Kidney capillary endothelial cell (primary cell): Measurements from ENCODE around the gene CRB2.

Experiments used
- DNase-seq: peaks from one replicate; pipeline ENCODE4 v3.0.0-alpha.2; 2018; ENCODE audit warnings: low spot score

Gene CRB2

DNA sequence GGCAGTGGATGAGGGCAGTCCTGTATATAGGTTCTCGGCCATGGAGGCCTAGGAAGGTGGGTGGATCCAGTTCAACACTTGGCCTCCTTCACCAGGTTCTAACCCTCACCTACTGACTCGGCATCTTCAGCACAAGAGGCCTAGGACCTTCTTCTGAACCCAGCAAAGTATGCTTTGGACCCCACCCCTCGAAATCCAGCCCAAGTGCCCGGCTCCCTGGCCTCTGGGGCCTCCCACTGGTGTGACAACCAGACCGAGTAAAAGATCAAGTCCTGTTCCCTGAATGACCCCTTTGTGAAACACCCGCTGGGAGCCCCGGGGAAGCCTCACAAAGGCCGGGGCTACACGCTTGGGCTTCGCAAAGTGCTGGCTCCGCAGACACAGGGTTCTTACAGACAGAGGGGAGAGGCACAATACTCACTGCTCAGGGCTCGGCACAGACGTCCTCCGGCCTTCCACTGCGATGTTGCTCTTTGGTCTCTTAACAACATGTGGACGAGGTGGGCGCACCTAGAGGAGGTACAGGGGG, 47.0 kb downstream of the CRB2 start:
- no peak for DNase-seq

DNA sequence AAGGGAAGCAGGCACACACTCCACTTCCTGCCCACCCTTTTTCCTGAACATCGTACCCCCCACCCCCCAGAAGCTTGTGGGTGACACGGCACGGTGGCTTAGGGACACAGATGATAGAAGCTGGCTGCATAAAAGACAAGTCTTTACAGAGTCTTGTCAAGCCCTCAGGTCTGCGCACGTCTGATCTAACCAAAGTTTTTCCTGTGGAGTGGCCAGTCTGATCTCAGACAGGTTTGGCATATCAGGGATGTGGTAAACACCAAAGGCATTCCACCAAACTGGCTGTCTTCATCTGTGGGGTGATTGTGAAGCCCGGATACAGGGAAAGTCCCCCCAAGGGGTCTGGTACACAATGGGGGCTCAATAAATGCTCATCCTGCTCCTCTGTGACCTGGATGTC, 50.0 kb downstream of the CRB2 start:
- no peak for DNase-seq

DNA sequence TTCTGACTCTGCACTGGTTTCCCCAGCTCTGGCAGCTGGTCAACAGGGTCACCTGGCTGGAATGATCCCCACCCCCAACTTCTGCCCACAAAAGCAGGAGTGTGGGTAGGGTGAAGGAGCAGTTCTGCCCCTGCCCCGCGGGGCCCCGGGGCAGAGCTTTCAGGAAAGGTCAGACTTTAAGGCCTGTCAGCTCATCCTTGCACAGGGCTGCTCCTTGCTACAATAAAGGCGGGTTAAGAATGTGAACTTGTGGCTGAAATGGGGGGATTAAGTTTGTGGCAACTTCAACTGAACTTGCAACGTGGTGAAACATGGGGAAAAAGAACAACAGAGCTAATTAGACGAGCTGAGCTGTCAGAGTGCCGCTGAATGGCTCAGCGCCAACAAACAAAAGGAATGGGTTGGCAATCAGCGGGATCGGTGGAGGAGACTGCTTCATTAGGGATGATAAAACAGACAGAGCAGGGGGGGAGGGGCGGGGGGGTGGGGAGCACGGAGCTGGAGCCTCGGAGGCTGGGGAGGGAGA, 50.8 kb downstream of the CRB2 start:
- DNase-seq = no peak

DNA sequence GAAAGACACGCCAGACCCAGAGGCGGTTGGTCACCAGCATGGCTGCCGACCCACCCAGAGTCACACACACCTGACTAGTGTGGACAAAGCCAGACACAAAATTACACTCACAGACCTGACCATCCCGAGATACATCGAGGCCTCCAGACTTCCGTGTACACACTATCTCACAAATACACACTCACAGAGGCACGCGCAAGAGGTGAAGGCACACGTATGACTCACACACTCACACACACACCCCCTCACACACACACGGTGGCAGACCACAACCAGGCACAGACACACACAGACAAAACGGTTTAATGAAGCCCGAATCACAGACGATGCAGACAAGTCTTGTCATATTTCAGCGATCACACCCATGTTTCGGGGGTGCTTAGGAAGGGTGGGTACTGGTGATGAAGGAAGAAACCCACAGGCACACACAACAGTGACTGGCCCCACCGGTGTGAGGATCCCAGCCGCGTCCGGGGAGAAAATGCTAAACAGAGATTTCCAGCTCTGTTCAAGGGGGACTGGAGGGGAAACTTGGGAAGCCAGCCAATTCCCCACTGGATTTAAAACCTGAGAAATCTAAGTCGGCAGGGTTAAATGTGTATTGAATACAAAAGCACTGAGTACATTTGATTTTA, 51.3 kb downstream of the CRB2 start:
- no peak for DNase-seq

DNA sequence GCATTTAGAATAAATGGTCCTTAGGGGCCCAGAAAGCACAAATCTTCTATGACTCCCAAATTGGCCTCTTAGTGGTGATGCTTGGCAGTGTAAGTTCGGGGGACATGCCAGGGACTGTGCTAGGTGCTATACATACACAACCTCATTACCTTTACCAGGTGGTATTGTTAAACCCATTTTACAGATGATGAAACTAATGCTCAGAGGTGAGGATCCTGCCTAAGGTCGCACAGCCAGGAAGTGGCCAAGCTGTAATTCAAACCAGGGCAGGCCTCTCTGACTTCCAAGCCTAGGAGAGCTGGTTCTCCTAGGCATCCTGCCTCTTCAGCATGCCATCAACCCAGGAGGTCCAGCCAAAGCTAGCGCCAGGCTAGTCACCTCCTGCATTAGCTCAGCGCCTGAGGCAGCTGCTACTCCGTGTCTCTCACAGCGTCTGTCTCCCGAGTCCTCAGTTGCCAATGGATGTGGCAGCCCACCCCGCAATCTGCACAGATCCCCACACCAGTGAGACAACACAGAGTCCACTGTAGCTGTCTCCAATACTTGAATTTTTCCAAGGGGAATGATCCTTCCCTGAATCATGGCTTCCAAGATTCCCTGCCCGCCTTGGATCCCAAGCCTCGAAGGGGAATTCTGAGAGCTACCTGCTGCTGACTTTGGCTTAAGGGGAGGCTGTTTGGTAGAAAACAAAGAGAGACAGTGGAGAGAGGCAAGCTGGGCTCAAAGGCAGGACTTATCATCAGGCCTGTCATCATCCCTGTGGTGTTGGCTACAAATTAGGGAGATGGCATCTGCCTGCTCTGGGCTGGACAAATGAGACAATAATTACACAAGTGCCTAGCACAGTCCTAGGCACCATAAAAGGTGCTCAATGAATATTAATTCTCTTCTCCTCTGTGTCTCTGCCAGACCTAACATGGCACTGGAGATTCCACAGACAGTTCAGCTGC, 52.6 kb downstream of the CRB2 start:
- DNase-seq = no peak

DNA sequence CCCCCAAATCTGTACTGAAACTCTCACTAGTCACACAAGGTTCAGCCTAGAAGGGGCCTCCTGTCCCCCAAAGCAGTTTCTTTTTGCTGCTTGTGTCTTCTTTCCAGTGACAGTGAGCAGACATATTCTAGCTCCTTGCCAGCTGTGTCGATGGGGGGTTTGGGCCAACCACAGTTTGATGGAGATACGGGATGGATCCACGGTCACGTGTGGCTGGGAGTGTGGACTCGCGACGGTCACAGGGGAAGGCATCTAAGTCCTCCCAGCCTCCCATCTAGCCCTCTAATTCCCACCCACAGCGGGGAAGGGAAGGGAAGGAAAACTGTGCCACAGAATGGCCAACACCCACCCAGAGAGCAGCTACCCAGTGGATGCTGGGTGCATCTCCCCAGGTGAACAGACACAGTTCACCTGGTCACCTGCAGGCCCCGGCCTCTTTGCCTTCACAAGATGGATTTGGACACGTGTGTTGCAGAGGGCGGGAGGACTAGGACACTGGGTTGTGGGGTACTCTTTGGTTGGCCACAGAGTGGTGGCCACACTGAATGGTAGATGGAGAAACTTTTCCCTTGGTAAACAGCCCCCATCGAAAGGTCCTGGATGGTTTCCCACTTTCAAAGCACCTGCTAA, 54.4 kb downstream of the CRB2 start:
- DNase-seq = no peak

DNA sequence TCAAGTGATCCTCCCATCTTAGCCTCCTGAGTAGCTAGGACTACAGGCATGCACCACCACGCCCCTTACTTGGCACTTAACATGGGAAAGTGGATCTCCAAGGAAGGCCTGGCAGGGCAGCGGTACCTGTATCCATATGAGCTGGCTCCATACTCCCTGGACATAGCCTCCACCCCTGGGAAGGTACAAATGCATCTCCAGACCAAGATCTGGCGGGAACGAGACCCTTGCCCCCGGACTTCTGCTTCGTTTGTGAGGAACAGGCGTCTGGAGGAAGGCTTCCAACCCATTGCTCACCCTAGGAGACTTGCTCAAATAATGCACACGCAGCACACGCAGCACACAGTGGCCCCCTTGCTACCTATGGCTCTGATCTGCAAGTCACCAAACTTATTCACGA, 55.2 kb downstream of the CRB2 start:
- no peak for DNase-seq

DNA sequence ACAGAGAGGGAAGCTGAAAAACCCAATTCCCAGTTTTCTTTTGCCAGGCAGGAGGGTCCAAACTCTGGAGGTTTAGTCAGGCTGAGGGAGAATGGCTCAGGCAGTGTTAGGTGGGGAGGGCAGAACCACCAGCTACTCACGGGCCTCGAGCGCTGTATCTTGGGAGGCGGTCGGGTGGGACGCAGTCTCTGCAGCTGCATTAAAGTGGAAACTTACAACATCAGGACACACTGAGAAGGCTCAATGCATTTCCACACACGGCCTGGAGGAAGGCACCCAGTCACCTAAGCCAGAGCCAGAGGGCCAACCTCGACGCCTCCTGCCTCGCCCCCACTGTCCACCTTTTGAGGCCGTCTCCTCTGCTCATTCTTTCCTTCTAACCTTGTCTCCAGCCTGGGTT, 55.6 kb downstream of the CRB2 start:
- DNase-seq = no peak

DNA sequence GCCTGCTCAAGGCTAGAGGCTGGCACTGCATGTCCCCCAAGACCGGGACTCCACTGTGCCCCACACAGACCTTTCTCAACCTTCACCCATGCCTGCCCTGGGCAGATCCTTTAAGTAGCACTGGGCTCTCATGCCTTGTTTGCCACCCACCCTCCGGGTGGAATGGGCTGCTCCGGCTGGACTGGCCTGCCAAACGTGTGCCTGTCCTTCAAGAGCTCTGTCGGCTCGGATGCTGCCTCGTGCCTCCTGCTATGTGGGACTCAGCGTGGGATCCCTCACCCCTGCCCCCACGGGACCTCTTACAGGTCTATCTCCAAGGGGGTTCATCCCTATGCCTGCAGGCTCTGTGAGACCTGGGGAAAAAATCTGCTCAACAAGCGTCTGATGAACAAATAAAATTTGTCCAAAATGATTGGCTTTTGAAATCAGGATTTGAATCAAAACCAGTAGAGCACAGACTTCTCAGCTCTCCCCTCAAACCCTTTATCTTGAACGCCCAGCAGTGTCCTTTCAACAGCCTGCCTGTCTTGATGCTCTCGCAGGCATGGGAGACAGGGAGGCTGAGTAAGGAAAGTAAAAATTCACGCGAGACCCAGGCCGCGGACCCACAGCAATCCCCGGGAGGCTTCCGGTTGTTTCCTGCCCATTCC, 56.3 kb downstream of the CRB2 start:
- no peak for DNase-seq

DNA sequence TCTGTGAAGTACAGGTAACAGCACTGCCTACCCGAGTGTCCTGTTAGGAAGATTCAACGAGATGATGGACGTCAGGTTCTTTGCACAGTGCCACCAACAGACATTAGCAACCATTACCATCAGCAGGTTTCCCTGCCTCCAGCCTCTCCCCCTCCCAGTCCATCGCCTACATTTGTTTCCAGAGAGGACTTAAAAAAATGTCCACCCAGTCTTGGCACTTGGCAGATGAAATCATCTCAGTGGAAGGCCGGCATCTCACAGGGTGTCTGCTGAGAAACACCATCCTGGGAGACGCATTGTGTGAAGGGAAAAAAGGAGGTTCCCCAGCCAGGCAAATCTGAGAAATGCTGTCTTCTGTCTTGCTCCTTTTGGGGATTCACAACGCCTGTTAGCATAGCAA, 58.2 kb downstream of the CRB2 start:
- no peak for DNase-seq

DNA sequence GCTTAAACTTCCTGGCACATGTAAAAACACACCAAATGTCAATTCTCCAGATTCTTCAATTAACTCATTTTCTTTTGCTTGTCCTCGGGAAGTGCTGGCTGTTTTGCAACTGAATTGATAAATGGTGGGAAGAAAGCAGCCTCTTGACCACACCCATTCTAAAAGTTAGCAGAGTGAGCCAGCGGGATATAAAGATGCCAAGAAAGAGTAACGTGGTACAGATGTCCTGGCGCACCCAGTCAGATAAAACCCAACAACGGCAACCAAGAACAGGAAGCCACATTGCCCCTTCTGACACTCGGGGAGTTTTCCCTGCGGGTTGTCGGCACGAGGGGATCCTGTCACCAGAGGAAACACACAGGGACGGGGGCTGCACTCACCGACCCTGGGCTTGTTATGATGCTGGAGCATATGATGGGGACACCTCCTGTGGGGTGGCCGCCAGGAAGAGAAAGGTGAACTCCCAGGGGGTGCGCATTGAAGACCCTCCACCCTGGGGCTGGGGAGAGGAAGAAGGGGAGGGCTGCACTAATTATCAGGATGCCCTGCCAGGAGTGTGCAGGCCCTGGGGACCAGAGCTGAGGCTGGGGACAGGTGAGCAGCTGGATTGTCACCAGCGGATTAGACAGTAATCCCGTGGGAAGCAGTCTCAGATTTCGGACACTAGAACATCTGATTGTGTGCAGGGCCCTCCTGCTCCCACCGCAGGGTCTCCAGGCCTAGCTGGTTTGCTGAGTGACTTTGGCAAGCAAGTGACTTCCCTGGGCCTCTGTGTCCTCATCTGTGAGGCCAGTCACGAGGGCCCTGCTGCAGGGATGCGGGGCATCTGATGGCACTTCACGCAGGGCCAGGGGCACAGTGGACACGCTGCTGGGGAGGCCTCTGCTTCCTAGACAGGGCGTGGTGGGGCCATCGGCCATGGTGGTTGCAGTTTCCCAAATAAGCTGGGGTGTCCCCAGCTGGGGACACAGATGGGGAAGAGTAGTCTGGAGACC, 59.2 kb downstream of the CRB2 start:
- no peak for DNase-seq

DNA sequence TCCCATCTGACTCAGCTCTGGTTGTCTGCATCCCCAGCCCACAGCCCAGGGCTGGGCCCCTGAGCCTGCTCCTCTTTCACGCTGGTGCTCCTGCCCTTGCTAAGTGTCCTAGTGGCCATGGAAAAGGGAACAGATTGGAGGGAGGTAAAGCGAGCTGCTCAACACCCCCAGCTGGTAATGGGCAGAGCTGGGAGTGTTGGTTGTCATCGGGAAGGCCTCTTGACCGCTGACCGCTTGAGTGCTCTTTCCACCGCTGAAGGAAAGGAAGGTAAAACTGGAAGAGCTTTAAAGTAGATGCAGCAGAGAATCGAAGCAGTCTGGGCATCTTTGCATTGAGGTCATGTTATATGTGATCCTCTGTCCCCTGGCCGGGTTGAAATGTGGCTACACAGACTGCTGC, 60.2 kb downstream of the CRB2 start:
- DNase-seq = no peak

DNA sequence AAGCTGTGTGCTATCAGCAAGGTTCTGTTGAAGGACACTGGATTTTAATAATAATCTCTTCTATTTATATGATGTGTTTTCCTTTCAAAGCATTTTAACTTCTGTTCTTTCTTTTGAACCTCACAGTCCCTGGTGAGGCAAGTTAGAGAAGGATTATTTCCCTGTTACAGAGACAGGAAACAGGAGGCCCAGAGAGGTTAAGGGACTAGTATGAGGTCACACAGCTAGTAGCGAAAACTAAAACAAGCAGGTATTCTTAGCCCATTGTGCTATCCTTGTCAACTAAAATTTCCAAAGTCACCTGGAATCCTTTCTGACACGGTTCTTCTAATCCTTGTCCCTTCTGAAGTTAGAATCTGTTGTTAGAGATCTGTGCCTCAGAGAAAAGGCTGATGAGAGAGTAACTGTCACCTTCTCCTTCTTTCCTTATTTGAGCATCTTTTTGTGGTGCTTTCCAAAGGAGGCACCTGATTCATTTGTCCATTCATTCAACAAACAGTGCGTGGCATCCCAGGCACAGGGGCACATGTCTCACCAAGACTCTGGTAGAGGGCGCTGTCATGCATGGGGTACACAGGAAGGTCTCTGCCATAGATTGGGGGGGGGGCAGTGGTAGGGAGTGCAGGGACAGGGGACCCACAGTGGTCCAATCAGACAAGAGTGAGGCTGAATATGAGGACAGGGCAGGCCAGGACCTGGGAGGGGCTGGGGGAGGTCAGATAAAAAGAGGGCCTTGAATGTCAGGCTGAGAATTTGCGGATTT, 61.5 kb downstream of the CRB2 start:
- no peak for DNase-seq

DNA sequence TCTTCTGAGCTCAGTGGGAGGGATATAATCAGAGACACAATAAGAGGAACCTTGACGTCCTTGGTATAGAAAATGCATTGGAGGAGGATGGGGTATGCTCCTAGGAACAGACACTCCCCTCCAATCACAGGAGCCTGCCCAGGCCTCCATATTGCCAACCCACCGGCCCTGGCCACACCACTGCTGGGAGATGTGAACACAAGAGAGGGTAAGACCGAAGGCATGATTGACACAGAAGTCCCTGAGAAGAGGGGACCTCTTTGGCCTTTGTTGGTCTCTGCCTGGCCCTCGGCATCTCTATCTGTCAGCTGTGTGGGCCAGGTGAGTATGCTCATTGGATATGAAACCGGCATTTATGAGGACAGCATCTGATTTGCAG, 62.0 kb downstream of the CRB2 start:
- no peak for DNase-seq

DNA sequence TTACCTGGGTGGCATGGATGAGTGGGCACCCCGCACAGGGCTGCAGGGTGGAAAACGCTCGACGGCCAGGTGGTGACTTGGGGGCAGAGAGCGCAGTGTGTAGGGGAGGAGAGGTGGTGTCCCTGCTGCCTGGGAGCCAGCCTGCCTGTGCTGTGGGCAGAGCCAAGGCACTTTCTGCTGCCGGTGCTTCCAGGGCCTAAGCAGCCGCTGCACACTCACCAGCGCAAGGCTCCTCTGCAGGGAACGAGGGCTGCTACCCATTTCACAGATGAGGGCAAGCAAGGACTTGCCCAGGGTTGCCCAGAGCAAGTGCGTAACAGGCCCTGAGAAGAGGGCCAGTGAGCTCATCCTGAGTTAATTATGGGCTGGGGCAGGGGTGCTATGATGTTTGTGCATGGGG, 62.5 kb downstream of the CRB2 start:
- DNase-seq = no peak

DNA sequence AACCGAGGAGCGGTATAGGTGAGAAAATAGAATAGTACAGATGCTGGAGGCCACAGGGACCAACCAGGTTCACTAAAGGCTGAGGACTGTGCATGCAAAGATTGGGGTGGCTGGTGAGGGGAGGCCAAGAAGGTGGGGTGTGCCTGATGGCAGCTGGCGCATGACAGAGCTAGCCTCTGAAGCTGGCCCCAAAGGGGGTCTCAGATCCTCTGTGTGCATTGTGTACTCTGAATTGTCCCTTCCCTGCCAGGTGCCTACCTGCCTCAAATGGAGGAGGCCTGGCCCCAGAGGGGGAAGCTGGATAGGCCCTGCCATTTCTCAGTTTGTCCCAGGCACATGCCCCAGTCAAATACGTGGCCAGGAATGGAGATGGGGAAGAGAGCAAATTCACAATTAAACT, 63.1 kb downstream of the CRB2 start:
- no peak for DNase-seq

DNA sequence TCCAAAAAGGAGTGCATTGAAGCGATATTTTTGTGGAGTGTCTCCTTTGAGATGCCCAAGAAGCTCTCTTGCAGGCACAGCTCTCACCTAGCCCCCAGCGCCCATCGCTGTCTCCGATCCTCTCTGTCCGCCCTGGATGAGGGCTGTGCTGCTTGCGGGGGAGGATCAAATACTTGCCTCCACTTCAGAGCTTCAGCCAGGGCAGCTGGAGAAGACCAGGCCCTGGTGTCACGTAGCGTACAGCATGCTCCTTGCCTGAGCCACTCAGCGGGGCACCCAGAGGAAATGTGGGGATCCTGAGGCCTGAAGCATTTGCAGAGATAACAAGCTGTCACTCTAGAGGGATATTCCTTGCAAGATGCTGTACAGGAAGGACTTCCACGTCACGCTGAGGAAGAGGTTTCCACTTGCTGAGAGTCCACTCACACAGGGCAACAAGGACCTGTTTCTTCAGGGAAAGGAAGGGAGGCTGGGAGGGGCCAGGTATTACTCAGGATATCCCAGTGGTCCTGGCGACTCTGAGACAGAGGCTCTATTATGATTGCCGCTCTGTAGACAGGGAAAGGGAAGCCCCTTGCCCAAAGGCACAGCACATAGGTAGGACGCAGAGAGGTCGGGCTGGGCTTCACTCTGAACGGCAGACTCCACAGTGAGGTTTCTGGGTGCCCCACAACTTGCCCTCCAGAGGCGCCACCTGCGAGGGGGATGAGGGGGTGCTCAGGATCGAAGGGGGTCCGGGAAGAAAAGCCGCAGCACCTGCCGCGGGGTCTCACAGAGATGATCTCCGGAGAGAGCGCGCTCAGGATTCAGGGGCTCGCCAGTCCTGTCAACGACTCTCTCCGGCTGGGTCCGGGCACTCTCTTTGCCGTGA, 64.0 kb downstream of the CRB2 start:
- no peak for DNase-seq

DNA sequence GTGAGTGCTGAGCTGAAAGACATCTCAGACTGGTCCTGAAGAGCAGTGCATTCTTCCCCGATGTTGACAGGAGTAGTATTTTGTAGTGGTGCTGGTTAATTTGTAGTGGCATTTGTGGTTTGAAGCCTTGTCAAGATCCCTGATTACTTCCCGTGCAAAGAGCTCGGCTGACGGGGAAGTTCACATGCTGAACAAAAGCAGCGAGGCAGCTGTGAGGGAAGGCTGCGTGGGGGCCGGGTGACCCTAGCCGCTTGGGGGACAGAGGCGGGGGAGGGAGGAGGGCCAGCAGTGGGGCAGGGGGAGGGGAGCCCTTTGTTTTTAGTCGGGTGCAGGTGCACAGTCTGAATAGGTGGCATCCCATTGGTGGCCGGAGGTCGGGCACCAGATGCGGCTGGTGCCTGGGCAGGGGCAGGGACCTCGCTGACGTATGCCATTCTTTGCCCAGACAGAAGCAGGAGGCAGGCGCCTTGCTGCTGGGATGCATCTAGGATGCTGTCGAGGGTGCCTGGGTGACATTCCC, 64.7 kb downstream of the CRB2 start:
- DNase-seq = no peak

DNA sequence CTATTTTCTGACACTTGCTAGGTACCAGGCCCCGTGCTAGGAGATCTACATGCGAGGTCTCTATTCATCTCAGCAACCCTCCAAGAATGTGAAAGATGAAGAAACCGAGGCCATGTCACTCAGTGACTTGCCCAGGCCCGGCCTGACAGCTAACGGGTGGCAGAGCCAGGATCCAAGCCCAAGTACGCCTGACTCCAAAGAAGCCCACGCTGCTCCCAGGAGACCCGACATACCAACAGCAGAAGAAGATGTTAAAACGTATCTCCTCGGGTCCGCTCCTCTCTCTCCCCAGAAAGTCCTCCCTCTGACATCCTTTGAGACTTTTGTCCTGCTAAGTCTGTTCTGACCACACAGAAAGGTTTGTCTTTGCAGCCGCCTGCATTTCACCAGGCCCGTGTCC, 65.2 kb downstream of the CRB2 start:
- no peak for DNase-seq
